HG02884 (cell line): ENCODE results near the gene EXOC8.

Source experiments
- ATAC-seq: cut with Tn5 transposase; IDR thresholded peaks from one replicate; pipeline ENCODE4 v1.9.1; 2021; ENCODE audit warnings: mild to moderate bottlenecking, moderate library complexity; ENCODE audit not compliant: unreplicated experiment

Gene EXOC8

GRCh38 chr1:231337472-231338269 lies at the start of gene EXOC8:
Gene EXOC8 (minus strand): TSS chr1:231337852. CDS start chr1:231337745, 107 bp downstream.
- peak; percentile 63 for ATAC-seq

- ATAC-seq: no peak
These were observed 48.8 kb upstream of the EXOC8 start for GRCh38 chr1:231386466-231386865.

DNA sequence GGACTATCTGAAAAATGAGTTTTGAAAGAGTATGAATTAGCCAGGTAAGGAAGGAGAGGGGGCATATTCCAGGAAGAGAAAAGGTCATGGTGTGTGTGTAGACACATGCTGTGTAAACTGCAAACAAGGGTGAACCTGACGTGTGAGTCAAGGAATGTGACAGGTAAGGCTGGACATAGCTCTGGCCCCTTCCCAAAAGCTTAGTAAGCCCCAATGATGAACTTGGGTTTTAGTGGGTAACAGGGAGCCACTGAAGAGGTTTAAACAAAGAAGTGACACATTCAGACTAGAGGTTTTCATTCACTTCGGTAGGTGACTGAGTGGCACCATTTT lies 47.7 kb upstream of the EXOC8 start:
- ATAC-seq: no peak

DNA sequence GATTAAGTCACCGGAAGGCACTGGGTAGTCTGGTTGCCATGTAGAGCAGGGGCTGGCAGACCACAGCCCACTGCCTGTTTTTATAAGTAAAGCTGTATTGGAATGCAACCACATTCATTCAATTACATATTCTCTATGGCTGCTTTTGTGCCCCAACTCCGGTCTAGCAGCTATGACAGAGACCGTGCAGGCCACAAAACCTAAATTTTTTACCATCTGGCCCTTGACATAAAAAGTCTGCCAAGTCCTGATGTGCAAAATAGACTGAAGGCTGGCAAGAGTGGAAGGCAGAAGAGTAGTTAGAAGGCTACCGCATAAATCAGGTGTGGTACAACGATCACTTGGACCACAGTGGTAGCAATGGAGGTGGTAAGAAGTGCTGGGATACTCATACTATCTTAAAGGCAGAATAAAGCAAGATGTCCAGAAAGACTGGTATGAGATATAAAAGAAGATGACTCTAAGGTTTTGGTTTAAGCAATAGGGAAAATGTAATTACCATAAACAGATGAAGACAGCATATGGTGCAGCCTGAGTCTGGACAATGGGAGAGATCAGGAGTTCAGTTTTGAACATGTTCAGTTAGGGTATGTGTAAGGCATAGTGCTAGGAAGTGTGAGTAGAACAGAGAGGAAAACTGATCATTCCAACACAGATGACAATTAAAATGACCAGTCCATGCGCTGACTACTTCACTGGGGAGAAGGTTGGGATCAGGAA lies 47.2 kb upstream of the EXOC8 start:
- ATAC-seq: no peak

GRCh38 chr1:231383159-231383860 lies 45.7 kb upstream of the EXOC8 start:
- ATAC-seq: no peak

DNA sequence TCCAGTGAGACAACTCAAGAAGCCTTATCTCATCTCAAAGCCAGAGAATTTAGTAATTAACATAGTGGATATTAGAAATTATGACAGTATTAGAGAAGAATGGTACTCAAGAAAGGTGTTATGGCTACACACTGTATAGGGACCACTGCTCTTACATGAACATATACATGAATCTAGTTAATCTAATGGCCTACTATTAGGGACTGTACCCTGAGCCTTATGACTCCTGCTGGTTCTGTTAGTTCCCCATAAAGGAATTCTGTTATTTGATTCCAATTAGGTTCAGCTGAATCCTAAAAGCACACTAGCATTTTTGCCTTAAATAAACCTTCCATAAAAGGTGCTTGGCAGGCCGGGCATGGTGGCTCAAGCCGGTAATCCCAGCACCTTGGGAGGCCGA lies 44.8 kb upstream of the EXOC8 start:
- no peak for ATAC-seq

GRCh38 chr1:231381729-231382128 lies 44.1 kb upstream of the EXOC8 start:
- no peak for ATAC-seq

DNA sequence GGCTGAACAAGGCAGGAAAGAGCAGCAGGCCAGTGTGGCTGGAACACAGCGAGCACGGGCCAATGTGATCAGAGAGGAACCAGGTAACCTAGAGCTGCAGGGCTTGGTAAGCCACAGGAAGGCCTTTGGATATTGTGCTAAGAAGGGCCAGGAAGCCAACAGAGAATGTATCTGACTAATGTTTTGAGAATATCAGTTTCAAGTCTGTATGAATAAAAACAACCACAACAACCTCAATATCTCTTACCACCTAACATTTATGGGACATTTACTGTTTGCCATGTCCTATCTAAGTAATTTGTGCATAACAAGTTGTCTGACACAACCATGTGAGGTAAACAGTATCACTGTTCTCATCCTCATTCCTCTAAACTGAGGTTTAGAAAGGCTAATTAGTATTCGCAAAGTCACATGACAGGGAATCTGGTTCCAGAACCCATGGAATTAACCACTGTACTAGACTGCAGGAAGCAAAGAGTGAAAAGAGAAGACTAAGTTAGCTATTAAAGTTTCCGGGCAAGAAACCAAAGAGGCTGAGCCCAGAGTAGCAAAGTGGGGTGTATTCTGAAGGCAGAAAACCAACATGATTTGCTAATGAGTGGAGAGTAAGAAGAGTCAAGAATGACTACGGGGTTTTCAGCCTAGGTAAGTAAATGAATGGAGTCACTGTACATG lies 39.4 kb upstream of the EXOC8 start:
- ATAC-seq: peak; percentile 65

- no peak for ATAC-seq
These were observed 38.4 kb upstream of the EXOC8 start for GRCh38 chr1:231376101-231376500.

- ATAC-seq: no peak
These were observed 36.7 kb upstream of the EXOC8 start for GRCh38 chr1:231374394-231374793.

DNA sequence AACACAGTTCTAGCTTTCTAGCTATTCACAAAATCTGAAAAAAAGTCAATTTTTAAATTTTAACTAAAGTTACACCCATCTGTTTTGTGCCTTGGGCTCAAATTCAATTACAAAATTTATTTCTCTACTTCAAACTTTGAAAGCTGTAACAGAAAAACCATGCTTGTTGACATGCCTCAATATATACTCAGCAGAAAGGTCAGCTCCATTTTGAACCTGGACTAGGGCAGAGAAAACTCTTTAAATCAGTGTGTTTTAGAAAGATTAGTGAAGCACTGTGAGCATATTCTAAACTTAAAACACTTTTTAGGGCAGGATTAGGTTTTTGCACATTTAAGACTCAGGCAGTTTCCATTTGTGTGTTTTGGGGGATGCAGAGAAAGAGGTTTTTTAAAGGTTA lies 34.8 kb upstream of the EXOC8 start:
- no peak for ATAC-seq

GRCh38 chr1:231369282-231369681 lies 31.6 kb upstream of the EXOC8 start:
- no peak for ATAC-seq

- no peak for ATAC-seq
These were observed 26.5 kb upstream of the EXOC8 start for GRCh38 chr1:231364192-231364591.

DNA sequence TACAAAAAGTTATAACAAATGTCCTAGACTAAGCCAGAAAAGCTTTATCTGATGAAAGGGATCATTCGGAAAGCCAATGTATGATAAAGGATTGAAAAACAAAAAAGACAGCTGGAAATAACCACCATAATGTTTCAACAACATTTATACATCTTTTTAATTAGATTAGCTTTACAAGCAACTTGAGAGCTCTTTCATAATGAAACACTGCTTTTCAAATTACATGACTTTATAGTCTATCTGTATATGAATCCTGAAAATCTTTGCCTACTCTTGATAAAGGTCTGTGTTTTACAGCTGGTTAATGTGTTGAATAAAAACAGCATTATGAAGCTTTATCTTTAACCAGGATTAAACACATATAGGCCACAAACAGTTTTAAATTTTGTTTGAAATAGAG lies 26.0 kb upstream of the EXOC8 start:
- ATAC-seq: no peak

- ATAC-seq: no peak
These were observed 24.7 kb upstream of the EXOC8 start for GRCh38 chr1:231362325-231362724.

DNA sequence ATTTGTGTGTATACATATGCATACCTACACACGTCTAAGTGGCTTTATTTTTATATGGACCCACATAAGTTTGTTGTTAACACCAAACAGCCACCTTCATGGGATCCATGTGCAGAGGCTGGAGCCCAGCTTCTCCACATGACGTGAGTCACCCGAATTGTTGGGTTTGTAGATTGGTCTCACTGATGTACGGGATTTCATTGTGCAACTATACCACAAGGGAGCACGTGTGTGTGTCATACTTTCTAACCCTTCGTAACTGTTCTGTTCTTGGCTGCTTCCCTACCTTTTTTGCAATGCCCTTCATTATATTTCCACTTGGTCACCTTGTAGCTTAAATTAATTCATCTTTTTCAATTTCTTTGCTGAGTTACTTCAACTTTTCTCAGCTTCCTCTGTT lies 21.5 kb upstream of the EXOC8 start:
- ATAC-seq: no peak

DNA sequence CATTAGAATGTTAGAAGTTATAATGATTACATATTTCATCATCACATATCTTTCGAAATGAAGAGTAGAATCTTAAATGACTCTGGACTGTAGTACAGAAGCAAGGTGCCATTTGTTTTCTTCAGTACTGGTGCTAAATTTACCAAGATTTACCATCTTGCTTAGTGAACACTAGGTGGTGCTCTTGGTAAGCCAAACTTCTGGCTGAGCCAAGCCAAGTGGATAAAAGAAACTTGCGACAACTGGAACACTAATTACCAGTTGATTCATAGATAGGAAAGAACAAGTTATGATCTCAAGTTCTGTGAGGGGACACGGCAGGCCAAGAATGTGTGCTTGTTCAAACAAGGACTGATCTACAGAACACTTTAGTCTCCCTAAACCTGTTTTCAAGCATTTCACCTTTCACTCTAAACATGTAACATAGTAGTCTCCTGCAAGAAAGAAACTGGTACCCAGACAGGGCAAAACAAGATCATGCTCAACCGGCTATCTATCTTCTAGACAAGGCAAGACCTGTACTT lies 20.2 kb upstream of the EXOC8 start:
- ATAC-seq: peak; percentile 68

DNA sequence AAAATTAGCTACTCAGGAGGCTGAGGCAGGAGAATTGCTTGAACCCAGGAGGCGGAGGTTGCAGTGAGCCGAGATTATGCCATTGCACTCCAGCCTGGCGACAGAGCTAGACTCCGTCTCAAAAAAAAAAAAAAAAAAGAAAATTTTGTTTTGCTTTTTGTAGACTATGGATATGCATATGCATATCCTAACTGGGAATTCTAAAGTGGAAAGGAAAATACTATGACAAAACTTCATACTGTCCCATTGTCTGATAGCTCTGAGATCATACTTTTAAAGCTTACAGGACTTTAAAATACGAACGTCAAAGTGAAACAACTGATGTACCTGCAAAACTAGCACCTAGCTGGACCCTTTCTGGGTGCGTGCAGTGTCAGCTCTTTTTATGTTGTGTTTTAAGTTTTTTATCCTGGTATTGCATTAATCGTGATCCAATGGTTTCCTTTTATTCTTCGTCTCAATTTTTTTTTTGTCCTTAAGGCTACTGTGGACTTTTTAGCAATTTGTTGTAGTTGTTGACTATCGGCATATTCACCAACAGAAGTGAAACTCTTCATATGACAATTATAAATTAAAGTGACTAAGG lies 19.6 kb upstream of the EXOC8 start:
- no peak for ATAC-seq

GRCh38 chr1:231355171-231355570 lies 17.5 kb upstream of the EXOC8 start:
- no peak for ATAC-seq

GRCh38 chr1:231354330-231355020 lies 16.8 kb upstream of the EXOC8 start:
- ATAC-seq: no peak
